HL-60 (cell line): ENCODE data around the gene FOXO3.

Experiments used
- DNase-seq, 2 experiments: peaks; one replicate each; pipeline ENCODE4 v3.0.0-alpha.2; 2010 to 2020; ENCODE audit warnings: low read depth in 1 of 2, low spot score in 1 of 2
- H3K27ac ChIP-seq: fragments of 250-450 bp; sonication (Bioruptor Pico); replicated peaks from 2 replicates; pipeline ENCODE4 v1.5.1; 2020; ENCODE audit warnings: mild to moderate bottlenecking, moderate library complexity
- H3K27me3 ChIP-seq: fragments of 250-450 bp; sonication (Bioruptor Pico); 2 replicates; pipeline ENCODE4 v1.5.1; 2021; ENCODE audit warnings: mild to moderate bottlenecking, moderate library complexity; ENCODE audit not compliant: insufficient read depth, poor library complexity, severe bottlenecking
- H3K4me3 ChIP-seq: replicated peaks from 2 replicates; pipeline ENCODE4 v1.5.1; 2011; ENCODE audit warnings: mild to moderate bottlenecking, control low read depth, low read length; ENCODE audit not compliant: insufficient read depth
- GABPA ChIP-seq: IDR thresholded peaks from 2 replicates; pipeline ENCODE4 v1.6.1; 2012; ENCODE audit warnings: low read depth
- POLR2AphosphoS5 ChIP-seq: IDR thresholded peaks from 2 replicates; pipeline ENCODE4 v1.6.1; 2012; ENCODE audit warnings: low read depth
- REST ChIP-seq: IDR thresholded peaks from 2 replicates; pipeline ENCODE4 v1.6.1; 2012; ENCODE audit warnings: low read depth; ENCODE audit not compliant: insufficient replicate concordance
- SPI1 ChIP-seq: IDR thresholded peaks from 2 replicates; pipeline ENCODE4 v1.6.1; 2012; ENCODE audit warnings: low read depth, mild to moderate bottlenecking, borderline replicate concordance
- TF ChIP-seq, protein P1 (sequence below): IDR thresholded peaks from one replicate; pipeline ENCODE4 v1.5.1; 2011; ENCODE audit warnings: low read length, control low read depth, inconsistent platforms; ENCODE audit not compliant: insufficient read depth

FOXO3 gene

GRCh38 chr6:108610270-108610839 lies 49.6 kb downstream of the FOXO3 start:
- no peak for DNase-seq
- TF ChIP-seq GABPA (no peak), POLR2AphosphoS5 (no peak)
- TF ChIP-seq, protein P1, sequence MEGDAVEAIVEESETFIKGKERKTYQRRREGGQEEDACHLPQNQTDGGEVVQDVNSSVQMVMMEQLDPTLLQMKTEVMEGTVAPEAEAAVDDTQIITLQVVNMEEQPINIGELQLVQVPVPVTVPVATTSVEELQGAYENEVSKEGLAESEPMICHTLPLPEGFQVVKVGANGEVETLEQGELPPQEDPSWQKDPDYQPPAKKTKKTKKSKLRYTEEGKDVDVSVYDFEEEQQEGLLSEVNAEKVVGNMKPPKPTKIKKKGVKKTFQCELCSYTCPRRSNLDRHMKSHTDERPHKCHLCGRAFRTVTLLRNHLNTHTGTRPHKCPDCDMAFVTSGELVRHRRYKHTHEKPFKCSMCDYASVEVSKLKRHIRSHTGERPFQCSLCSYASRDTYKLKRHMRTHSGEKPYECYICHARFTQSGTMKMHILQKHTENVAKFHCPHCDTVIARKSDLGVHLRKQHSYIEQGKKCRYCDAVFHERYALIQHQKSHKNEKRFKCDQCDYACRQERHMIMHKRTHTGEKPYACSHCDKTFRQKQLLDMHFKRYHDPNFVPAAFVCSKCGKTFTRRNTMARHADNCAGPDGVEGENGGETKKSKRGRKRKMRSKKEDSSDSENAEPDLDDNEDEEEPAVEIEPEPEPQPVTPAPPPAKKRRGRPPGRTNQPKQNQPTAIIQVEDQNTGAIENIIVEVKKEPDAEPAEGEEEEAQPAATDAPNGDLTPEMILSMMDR, result no peak
- Histone ChIP-seq H3K27me3 (no peaks in the 10 kb centered on the region), H3K27ac (no peak overlapping the region), H3K4me3 (no peak overlapping the region)

DNA sequence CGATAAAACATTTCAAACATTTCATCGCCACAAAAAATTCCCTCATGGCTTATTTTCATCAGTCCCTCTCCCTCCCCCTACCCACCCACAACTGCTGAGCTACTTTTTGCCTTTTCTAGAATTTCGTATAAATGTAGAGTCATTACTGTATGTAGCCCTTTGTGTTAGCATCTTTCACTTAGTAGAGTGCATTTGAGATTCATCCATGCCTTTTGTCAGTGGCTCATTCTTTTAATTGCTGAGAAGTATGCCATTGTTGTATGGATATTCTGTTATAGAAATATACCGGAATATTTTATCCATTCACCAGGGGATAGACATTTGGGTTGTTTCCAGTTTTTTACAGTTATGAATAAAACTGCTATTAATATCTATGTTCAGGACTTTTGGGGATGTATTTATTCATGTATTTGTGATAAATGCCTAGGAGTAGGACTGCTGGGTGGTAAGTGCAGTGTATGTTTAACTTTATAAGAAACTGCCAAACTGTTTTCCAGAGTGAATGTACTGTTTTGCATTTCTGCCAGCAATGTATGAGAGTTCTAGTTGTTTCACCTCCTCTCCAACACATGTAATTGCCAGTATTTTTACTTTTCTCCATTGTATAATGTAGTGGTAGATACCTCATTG lies 50.4 kb downstream of the FOXO3 start:
- H3K4me3 ChIP-seq, result no peak overlapping the region
- DNase-seq, result no peak
- TF ChIP-seq GABPA, result no peak
- TF ChIP-seq REST, result no peak
- TF ChIP-seq, protein P1, result no peak
- no peak for TF ChIP-seq SPI1
- TF ChIP-seq POLR2AphosphoS5, result no peak
- no peaks in the 10 kb centered on the region for H3K27me3 ChIP-seq
- no peak overlapping the region for H3K27ac ChIP-seq

DNA sequence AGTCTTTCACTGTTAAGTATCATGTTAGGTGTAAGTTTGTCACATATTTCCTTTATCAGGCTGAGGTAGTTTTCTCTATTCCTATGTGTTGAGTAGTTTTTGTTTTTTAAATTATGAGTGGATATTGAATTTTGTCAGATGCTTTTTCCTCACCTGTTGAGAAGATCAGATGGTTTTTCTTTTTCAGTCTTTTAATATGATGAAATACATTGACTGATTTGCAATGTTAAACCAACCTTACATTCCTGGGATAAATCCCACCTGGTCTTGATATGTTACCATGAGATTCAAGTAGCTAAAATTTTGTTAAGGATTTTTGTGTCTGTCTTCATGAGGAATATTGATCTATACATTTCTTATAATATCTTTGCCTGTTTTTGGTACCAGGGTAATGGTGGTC lies 52.1 kb downstream of the FOXO3 start:
- Histone ChIP-seq H3K27ac (no peak overlapping the region), H3K27me3 (no peaks in the 10 kb centered on the region), H3K4me3 (no peak overlapping the region)
- DNase-seq, result no peak
- TF ChIP-seq, protein P1, result no peak
- TF ChIP-seq GABPA (no peak), SPI1 (no peak), REST (no peak), POLR2AphosphoS5 (no peak)

- Histone ChIP-seq H3K27ac (no peak overlapping the region), H3K27me3 (no peaks in the 10 kb centered on the region), H3K4me3 (no peak overlapping the region)
- DNase-seq, result peak in 1 of 2 experiments; percentile 32
- TF ChIP-seq POLR2AphosphoS5 (no peak), GABPA (no peak), REST (no peak), SPI1 (no peak)
Measured at GRCh38 chr6:108616544-108616943, 55.8 kb downstream of the FOXO3 start.
